ENCODE data around the gene C2orf92.

C2orf92 gene

DNA sequence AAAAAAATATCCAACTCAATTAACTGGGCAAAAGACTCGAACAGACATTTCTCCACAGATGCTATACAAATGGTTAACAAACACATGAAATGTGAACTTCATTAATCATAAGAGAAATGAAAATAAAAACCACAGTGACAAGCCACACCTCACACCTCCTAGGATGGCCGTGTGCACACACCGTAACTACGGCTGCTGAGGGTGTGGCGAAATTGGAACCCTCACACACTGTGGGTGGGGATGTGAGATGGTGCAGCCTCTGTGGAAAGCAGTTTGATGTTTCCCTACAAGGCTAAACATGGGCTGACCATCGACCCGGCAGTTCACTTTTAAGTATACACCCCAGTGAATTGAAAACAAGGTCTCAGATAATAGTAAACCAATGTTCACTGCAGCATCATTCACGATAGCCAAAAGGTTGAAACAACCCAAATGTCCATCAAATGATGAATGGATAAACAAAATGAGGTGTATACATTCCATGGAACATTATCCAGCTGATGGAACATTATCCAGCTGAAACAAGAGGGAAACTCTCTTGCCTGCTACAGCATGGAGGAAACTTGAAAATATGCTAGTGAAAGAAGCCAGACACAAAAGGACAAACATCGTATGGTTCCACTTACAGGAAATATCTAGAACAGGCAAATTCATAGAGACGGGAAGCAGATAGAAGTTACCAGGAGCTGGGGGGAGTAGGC is 76.1 kb downstream of the C2orf92 start:
- DNase-seq (ENCODE audit: low read depth) = peak; percentile 40

DNA sequence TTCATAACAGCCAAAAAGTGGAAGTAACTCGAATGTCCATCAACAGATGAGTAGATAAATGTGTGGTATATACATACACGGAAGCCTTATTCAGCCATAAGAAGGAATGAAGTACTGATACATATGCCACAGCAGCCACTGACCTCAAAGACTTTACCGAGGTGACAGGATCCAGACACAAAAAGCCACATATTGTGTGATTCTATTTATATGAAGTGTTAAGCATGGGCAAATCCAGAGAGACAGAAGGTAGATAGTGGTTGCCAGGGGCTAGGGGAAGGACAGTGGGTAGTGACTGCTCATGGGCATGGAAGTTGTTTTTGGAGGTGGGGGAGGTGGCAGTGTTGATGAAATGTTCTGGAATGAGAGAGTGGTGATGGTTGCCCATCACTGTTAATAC is 77.8 kb downstream of the C2orf92 start:
- DNase-seq (ENCODE audit: low read depth) = no peak

DNA sequence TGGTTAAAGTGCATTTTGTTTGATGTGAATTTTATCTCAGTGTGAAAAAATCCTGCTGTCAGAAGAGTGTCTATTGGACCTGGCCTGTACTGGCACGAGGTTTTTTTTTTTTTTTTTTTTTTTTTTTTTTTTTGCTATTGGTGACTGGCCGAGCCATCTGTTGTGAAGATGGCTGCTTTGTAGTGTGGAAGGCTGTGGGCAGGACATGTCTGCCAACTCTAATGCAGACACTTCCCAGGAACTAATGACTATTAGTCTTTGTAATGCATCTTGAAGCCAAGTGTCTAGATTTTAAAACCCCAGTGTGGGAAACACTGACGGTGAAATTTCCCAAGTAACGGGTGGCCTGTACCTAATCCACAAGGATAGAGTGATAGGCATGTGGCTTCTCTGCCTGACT is 78.2 kb downstream of the C2orf92 start:
- DNase-seq (ENCODE audit: low read depth) = no peak

DNA sequence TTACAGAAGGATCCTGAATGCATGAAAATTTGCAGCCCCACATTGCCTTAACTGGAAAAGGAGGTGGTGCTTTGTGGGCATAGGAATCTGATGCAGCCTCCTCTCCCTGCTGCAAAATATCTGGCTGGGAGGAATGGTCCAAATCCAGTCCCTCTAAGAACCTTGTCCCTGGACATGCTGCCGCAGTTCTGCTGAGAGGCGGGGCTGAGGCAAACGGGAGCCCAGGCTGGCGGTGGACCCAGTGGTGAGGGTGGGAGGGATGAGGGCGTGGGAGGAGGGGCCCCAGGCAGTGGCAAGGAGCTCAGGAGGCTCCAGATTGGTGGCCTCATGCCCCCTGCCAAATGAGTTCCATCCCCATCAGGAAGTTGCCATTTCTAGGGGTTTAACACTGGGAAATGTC is 80.1 kb downstream of the C2orf92 start:
- no peak for DNase-seq (ENCODE audit: low read depth)

DNA sequence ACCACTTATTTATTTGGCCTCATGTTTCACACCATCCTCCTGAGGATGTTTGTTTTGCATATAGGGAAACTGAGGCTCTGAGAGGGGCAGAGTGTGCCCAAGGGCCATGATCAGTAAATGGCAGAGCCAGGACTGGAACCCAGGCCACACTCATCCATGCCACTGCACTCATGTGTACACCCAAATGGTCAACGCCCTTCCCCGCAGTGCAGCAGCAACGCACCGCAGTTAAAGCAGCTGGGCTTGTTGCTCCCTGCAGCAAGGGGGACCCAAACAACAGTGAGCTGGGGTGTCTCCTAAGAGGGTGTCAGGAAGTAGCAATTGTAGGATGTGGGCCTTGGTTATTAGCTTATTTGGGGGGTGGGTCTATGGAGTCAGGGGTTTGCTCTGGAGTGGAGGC is 80.5 kb downstream of the C2orf92 start:
- DNase-seq (ENCODE audit: low read depth) = no peak

DNA sequence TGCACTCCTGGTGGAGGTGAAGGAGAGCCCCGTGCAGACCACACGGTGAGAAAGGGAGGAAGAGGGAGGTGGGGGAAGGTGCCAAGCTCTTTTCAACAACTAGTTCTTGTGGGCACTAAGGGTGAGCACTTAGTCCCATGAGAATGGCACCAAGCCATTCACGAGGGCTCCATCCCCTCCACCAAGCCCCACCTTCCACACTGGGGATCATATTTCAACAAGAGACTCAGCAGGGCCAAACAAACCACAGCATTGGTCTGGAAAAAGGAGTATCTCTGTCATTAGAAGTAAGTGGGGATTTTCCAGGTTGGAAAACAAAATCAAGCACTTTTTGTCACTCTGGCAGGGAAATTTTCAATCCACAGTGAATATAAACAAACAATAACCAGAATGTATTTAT is 82.2 kb downstream of the C2orf92 start:
- no peak for DNase-seq (ENCODE audit: low read depth)

All from activated gamma-delta T cell treated with anti-CD3 and anti-CD28 coated beads, Interleukin-2, amount 50 U/mL, for 16 hours (primary cell).